HG03378 (cell line): ENCODE measurements around the gene TANGO2.

Source experiments
- ATAC-seq: cut with Tn5 transposase; IDR thresholded peaks from one replicate; pipeline ENCODE4 v1.9.1; 2021; ENCODE audit warnings: mild to moderate bottlenecking, moderate library complexity; ENCODE audit not compliant: unreplicated experiment

Gene TANGO2

DNA sequence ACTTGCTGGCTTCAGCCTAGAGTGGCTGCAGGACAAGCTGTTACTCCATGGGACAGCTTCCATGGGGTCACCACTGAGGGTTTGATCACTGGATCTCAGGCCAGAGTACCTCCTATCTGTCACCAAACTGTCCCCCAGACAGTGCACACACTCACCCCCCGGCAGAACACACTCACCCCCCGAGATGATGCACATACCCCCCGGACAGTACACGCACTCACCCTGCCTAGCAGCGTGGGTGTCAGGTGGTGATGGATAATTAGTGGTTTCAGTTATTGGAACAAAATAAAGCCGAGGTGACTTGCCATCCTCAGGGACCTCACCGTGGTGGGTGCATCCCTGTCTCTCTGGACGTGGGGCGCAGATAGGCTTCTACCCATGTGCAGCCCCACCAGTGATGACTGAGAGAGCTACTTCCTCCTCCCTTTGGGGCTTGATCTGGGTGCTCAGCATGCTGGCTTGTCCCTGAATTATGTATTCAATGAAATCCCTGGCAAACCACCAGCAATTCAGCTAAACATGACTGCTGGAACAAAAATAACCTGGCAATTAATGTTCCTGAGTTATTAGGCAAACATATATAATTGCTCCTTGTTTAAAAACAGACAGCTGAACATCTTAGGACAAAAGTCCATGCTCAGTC is 18.9 kb downstream of the TANGO2 start:
- no peak for ATAC-seq

- ATAC-seq: no peak
Observed at GRCh38 chr22:20040327-20041200, 19.7 kb downstream of the TANGO2 start.

- ATAC-seq: no peak
Observed at GRCh38 chr22:20043057-20043996, 22.4 kb downstream of the TANGO2 start.

DNA sequence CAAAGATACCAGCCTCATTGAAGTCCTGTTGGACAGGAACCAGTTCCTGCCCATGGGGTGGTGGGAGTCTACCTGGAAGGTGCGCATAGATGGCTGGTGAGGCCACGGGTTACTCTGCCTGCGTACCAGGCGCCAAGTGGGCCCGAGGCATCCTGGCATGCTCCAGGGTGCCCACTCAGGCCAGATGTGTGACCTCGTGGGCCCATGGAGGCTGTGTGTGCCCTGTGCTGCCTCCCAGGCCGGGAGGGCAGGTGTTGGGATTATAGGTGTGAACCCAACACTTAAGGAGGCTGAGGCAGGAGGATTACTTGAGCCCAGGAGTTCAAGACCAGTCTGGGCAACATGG is 23.1 kb downstream of the TANGO2 start:
- no peak for ATAC-seq

DNA sequence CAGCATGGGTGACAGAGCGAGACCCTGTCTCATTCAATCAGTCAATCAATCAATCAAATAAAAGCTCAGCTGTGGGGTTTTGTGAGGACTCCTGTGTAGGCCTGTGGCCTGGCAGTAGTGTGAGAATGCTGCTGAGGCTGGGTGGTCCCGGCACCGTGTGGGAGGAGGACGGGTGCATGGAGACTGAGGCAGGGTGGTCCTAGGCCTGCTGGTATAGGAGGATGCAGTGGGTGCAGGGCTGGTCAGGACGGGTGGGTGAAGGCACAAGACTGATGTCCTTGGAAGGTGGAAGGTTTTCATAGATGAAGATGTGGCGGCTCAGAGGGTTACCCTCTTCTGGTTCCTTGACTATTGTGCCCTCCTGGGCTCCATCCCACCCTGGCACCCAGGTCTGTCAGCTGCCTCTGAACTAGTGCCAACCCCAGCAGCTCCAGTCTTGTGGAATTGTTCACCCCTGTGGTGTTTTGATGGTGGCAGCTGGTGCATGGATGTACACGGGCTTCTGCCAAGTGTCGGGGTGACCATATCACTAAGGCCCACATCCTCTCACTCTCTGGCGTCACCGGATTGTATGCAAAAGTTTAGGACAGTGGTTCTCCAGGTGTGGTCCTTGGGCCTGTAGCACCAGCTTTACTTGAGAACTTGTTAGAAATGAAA is 23.7 kb downstream of the TANGO2 start:
- ATAC-seq: no peak

DNA sequence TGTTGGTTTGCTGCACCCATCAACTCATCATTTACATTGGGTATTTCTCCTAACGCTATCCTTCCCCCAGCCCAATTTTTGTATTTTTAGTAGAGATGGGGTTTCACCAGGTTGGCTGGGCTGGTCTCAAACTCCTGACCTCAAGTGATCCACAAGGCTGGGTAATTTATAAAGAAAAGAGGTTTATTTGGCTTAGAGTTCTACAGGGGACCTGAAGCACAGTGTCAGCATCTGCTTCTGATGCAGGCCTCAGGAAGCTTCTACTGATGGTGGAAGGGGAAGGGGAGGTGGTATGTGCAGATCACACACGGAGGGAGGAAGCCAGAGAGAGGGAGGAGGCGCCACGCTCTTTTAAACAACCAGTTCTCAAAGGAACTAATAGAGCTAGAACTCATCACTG is 25.8 kb downstream of the TANGO2 start:
- ATAC-seq: no peak

GRCh38 chr22:20051927-20052308 is 31.0 kb downstream of the TANGO2 start:
- no peak for ATAC-seq

GRCh38 chr22:20052309-20053259 is 31.7 kb downstream of the TANGO2 start:
- ATAC-seq: no peak

GRCh38 chr22:20053407-20054033 is 32.6 kb downstream of the TANGO2 start:
- ATAC-seq: no peak

DNA sequence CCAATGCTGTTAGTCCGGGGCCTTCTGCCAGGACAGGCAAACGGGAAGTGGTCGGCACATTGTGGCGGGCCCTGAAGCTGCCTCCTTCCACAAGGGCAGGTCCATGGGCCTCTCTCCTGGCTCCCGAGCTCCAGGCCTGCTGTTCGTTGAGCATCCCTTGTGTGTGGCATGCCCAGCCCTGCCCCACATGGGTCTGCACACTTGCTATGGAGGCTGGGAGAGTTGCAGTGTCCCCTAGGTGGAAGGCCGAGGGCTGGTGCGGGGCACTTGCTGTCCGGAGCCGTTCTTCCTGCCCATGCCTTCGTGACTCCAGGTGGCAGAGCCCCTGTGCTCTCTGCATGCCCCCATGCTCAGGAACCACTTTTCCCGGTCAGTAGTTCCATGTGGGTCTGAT is 33.1 kb downstream of the TANGO2 start:
- ATAC-seq: no peak

- ATAC-seq: no peak
Observed at GRCh38 chr22:20054485-20054884, 33.6 kb downstream of the TANGO2 start.

DNA sequence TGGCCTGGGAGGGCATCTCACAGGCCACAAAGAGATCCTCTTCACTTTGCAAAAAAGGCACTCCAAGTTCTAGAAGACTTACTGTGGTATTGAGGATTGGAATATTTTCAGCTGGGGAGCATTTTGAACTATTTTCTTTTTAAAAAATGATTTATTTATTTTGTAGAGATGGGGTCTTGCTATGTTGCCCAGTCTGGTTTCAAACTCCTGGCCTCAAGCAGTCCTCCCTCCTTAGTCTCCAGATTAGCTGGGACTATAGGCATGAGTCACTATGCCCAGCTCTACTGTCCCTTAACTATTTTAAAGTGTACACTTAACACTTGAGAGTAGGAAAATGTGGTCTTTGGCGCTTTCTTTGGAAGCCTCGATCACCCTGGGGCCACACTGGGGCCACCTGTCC is 34.2 kb downstream of the TANGO2 start:
- no peak for ATAC-seq

GRCh38 chr22:20055654-20056053 is 34.7 kb downstream of the TANGO2 start:
- no peak for ATAC-seq

GRCh38 chr22:20056161-20056560 is 35.3 kb downstream of the TANGO2 start:
- ATAC-seq: no peak

DNA sequence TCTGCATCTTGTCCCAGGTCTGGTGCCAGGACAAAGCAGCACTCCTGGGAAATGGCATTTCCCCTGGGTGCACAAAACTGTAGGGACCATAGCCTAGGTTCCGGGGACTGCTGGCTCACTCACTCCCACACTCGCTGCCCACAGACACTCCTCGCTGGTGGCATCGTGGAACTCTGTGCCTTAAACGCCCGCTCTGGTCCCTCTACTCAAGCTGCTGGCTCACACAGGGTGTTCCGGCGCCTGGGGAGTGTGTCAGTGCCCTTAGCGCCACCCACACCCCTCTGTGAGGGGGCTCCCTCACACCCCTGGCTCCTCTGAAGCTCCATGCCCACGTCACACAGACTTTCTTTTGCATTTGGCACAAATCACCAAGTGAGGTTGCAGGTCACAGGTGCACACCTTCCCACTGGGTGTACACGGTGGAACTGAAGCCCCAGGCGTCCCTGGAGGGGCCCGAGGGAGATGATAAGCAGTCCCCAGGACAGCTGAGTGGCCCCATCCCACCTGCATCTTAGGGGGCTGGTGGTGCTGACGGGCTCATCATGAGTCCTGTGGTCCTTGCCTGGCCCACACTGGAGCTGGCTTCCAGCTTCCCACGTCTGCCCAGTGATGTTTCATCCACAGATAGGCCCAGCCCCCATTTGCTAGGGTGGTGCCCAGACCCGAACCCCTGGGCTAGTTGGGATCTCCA is 35.9 kb downstream of the TANGO2 start:
- no peak for ATAC-seq

- no peak for ATAC-seq
Observed at GRCh38 chr22:20057596-20058268, 36.8 kb downstream of the TANGO2 start.

GRCh38 chr22:20058989-20059770 is 38.3 kb downstream of the TANGO2 start:
- no peak for ATAC-seq
